HFFc6 (cell line): ENCODE results near the gene BIRC7. TPM values are rescaled to one million over a fixed set of nuclear protein-coding genes. Genes with fewer than 3 reads are reported as not detected.

Source experiments
- DNase-seq: peaks from one replicate; pipeline ENCODE4 v3.0.0-alpha.2; 2018
- H3K27ac Mint-ChIP-seq: 2 replicates; pipeline ENCODE4 v1.8.0; 2020; ENCODE audit warnings: mild to moderate bottlenecking, mixed read lengths
- H3K27me3 Mint-ChIP-seq: 2 replicates; pipeline ENCODE4 v1.8.0; 2021; ENCODE audit warnings: mild to moderate bottlenecking, moderate library complexity, mixed read lengths; ENCODE audit not compliant: insufficient read depth
- H3K36me3 Mint-ChIP-seq: 2 replicates; pipeline ENCODE4 v1.8.0; 2021; ENCODE audit warnings: low read depth, mixed read lengths
- H3K4me1 Mint-ChIP-seq: 2 replicates; pipeline ENCODE4 v1.8.0; 2020; ENCODE audit warnings: low read depth, mixed read lengths
- H3K4me3 Mint-ChIP-seq: 2 replicates; pipeline ENCODE4 v1.8.0; 2020; ENCODE audit warnings: mild to moderate bottlenecking, moderate library complexity, mixed read lengths
- H3K9me3 Mint-ChIP-seq: 2 replicates; pipeline ENCODE4 v1.8.0; 2020; ENCODE audit warnings: mild to moderate bottlenecking, mixed read lengths
- CTCF ChIP-seq: fragments of 200-600 bp; sonication (generic); IDR thresholded peaks from 2 replicates; pipeline ENCODE4 v1.5.0; 2021; ENCODE audit warnings: antibody characterized with exemption, mild to moderate bottlenecking
- total RNA-seq, 6 experiments: library from RNA; stranded (reverse); fragmentation: NEBNext Ultra II Directional; extraction: Animal tissue kit (Norgen Biotek cat#: 25700); gene quantifications; 2 replicates in 1 of 6; 3 replicates in 5 of 6; pipeline ENCODE4 v1.2.3, GENCODE V29; 2021

Gene BIRC7
- total RNA-seq, 6 experiments from 2014 or later, result not detected

DNA sequence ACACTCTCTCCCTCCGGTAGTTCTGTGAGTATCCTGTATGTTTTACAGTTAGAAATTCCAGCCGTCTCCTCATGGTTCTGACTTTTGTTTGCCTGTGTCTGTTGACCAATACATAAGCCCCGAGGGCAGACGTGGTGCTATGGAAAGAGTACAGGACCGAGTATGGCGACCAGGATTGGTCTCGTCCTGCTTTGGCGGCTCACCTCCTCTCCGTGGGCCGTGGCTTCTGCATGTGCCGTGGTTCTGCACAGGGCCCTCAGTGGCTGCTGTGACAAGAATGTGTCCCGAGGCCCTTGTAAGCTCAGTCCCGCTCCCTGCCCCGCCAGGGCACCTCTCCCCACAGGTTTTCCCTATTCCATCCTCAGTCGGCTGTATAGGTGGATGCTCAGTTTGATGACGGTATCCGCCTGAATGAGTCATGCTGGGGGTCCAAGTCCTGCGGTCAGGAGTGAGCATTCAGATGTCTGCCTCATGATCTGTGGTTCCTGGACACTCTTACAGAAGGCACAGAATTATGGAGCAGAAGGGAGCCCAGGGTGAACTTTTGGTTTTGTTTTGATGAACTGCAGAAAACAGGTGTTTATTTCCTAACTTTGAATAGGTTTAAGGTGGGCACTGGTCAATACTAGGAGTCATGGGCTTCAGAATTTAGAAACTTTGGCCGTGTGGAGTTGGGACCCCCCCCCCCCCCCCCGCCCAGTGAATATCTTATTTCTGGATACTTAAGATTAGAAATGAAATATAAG is 38.1 kb downstream of the BIRC7 start:
- Mint-ChIP-seq H3K4me1 (peaks cover 28% of the 10 kb centered on the region), H3K27me3 (peaks cover 3% of the 10 kb centered on the region; the same call in 1 of the 2 replicates), H3K4me3 (peak overlapping the region; percentile 92), H3K36me3 (peaks cover 11% of the 10 kb centered on the region), H3K27ac (peak overlapping the region; percentile 86), H3K9me3 (no peaks in the 10 kb centered on the region)
- DNase-seq, result peak; percentile 76
- no peak for TF ChIP-seq CTCF

DNA sequence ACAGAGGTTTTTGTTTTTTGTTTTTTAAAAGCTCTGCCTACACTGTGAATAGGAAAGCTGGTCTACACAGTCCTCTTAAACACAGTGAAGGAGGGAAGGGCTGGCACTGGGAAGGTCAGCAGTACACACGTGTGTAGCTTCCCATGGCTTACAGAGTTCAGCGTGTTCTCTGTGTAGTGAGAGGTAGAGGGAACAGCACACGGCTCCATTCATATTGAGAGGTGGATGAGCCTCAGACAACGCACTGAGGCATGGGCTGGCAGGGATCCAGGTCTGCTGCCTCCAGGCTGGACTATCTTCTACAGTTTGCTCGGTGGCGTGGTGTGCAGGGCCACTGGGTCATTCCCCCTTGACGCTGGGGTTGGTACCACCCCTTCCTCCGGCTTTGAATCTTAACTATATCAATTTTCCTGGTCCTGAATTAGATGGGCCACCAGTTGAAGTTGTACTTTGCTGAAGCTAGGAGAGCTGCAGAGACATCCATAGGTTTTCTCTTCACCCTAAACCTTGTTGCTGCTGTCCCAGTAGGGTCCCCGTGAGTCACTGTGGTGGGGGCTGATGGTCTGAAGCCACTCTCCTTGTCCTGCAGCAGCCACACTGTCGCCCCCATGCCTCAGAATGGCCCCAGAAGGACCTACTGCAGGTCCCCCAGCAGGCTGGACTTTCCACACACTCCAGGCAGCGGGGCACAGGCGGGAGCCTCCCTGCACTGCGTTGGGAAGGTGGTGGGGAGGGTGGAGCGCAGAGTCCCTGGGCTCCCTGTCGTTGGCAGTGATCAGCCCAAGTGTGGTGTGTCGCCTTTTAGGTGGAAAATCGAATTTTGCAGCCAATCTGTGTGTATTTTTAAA is 38.9 kb downstream of the BIRC7 start:
- peak overlapping the region; percentile 29 for H3K27ac Mint-ChIP-seq
- no peak for TF ChIP-seq CTCF
- peaks cover 3% of the 10 kb centered on the region; the same call in 1 of the 2 replicates for H3K27me3 Mint-ChIP-seq
- DNase-seq, result no peak
- H3K4me3 Mint-ChIP-seq, result peak overlapping the region; percentile 92
- no peaks in the 10 kb centered on the region for H3K9me3 Mint-ChIP-seq
- H3K36me3 Mint-ChIP-seq, result peaks cover 10% of the 10 kb centered on the region
- H3K4me1 Mint-ChIP-seq, result peaks cover 28% of the 10 kb centered on the region

DNA sequence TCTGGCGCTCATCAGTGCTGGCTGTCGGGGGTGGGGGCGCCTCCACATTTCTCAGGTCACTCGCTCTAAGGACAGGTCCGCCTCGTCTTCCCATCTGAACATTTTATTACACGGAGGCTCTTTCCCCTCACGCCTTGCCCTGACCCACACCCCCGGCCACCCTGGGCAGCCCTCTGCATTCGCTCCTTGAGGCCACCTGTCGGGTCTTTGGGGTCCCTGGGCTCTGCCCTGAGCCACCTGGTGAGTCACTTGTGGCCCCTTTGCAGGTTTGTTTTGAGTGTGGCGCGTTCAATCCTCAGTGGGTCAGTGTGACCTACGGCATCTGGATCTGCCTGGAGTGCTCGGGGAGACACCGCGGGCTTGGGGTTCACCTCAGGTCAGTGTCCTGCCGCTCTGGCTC is 40.1 kb downstream of the BIRC7 start:
- H3K27ac Mint-ChIP-seq, result no peak overlapping the region
- TF ChIP-seq CTCF, result no peak

DNA sequence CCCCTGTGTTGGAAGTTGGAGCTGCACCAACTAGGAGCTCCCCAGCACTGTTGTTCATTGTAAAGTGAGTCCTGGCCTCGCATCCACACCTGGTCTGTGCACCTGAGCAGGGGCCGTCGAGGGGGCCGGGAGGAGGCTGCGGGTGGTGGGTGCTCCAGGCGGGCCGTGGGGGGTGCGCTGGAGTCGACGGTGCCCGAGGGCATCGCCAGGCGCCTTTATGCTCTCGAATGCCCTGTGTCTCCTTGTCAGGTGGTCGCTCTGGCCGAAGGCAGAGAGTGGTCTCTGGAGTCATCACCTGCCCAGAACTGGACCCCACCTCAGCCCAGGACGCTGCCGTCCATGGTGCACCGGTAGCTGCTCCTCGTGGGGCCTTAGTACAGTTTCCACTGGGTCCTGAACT is 41.3 kb downstream of the BIRC7 start:
- Mint-ChIP-seq H3K9me3 (no peaks in the 10 kb centered on the region), H3K27ac (no peak overlapping the region), H3K36me3 (peaks cover 6% of the 10 kb centered on the region; the same call in 1 of the 2 replicates), H3K4me3 (no peak overlapping the region), H3K27me3 (peaks cover 3% of the 10 kb centered on the region; the same call in 1 of the 2 replicates), H3K4me1 (peaks cover 21% of the 10 kb centered on the region)
- TF ChIP-seq CTCF, result no peak
- DNase-seq, result no peak

More for the DNA sequence above, 40.1 kb downstream of the BIRC7 start:
- DNase-seq, result no peak
- Mint-ChIP-seq H3K9me3 (no peaks in the 10 kb centered on the region), H3K4me3 (no peak overlapping the region), H3K36me3 (peaks cover 6% of the 10 kb centered on the region), H3K27me3 (peaks cover 3% of the 10 kb centered on the region; the same call in 1 of the 2 replicates), H3K4me1 (peaks cover 28% of the 10 kb centered on the region)

DNA sequence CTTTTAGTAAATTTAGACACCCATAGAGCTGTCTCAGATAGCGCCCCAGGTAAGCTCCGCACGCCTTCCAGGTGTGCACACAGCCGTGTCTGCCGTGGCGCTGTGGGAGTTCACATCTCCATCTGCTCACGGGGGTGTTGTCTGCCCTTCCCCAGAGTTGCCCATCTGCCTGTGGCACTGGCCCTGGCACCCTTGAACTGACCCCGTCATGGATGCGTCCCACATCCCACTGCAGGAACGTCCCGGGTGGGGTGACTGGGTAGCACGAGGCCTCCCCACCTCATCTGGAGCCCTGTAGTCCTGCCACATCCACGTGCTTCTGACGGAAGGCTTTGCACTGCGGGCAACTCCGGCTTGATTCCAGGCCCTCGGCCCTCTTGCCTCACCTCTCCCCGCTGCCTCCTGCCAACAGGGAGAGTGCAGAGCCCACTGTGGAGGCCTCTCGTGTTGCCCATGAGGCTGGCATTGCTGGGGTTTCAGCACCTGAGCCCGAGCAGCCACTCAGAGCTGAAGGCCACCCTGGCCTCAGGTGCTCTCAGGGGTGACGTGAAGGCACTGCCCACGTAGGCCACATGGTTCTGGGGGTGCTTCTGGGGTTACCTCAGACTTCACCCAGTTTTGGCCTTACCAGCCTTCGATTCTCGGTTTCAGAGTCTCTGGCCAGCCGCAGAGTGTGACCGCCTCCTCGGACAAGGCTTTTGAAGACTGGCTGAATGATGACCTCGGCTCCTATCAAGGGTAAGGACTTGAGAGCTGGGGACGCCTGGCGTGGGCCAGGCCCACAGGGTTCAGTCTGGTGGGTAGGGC is 42.0 kb downstream of the BIRC7 start:
- Mint-ChIP-seq H3K4me3 (no peak overlapping the region), H3K4me1 (peaks cover 20% of the 10 kb centered on the region), H3K9me3 (no peaks in the 10 kb centered on the region), H3K27me3 (peaks cover 3% of the 10 kb centered on the region; the same call in 1 of the 2 replicates), H3K36me3 (peaks cover 6% of the 10 kb centered on the region), H3K27ac (no peak overlapping the region)
- no peak for TF ChIP-seq CTCF
- no peak for DNase-seq
